Measurements from ENCODE around the gene TANC1. TPM values are rescaled to one million over a fixed set of nuclear protein-coding genes. Genes with fewer than 3 reads are reported as not detected.
A peak's percentile ranks its signal among the peaks of the same experiment; 100 is the strongest.

The TANC1 gene
- total and polyA plus RNA-seq, 5 experiments from 2014 or later: 0.05 to 0.17 (median 0.09) TPM; not detected in 1

- DNase-seq (no peak), ATAC-seq (no peak)
- H3K4me1 Mint-ChIP-seq: peaks cover 1 to 28% (median 13%) of the 10 kb centered on the region in 4 donors
- POLR2A ChIA-PET: no interaction called here
- peaks cover 0 to 2% (median 0%) of the 10 kb centered on the region in 5 donors for H3K27me3 Mint-ChIP-seq
- H3K36me3 Mint-ChIP-seq: peaks cover 0 to 1% (median 0%) of the 10 kb centered on the region in 3 donors
- H3K9me3 Mint-ChIP-seq: peaks cover 0 to 4% (median 0%) of the 10 kb centered on the region in 9 donors
- H3K27ac Mint-ChIP-seq: peak overlapping the region in 1 of 10 donors; percentile 0
- no peak overlapping the region for H3K4me3 Mint-ChIP-seq
Observed at GRCh38 chr2:159163930-159164329, 195.5 kb downstream of the TANC1 start.

GRCh38 chr2:159164457-159164911 is 196.0 kb downstream of the TANC1 start:
- no peak overlapping the region for H3K4me3 Mint-ChIP-seq
- H3K9me3 Mint-ChIP-seq: peaks cover 0 to 4% (median 0%) of the 10 kb centered on the region in 9 donors
- H3K4me1 Mint-ChIP-seq: peaks cover 1 to 28% (median 13%) of the 10 kb centered on the region in 4 donors
- H3K27me3 Mint-ChIP-seq: peaks cover 0 to 2% (median 0%) of the 10 kb centered on the region in 5 donors
- no peak overlapping the region for H3K27ac Mint-ChIP-seq
- no peak for ATAC-seq
- peaks cover 0 to 1% (median 0%) of the 10 kb centered on the region in 3 donors for H3K36me3 Mint-ChIP-seq
- POLR2A ChIA-PET: no interaction called here
- no peak for DNase-seq

- POLR2A ChIA-PET: no interaction called here
- H3K36me3 Mint-ChIP-seq: peaks cover 0 to 1% (median 0%) of the 10 kb centered on the region in 3 donors
Observed at GRCh38 chr2:159165048-159165447, 196.6 kb downstream of the TANC1 start.

GRCh38 chr2:159168707-159169106 is 200.3 kb downstream of the TANC1 start:
- Mint-ChIP-seq H3K27ac (no peak overlapping the region), H3K9me3 (peaks cover 0 to 4% (median 0%) of the 10 kb centered on the region in 9 donors), H3K27me3 (no peaks in the 10 kb centered on the region), H3K4me1 (peaks cover 0 to 14% (median 0%) of the 10 kb centered on the region in 4 donors), H3K36me3 (peaks cover 0 to 1% (median 0%) of the 10 kb centered on the region in 3 donors), H3K4me3 (no peak overlapping the region)
- ATAC-seq (no peak), DNase-seq (no peak)
- POLR2A ChIA-PET: interaction anchor here (0.7 kb wide), 1 partner anchor 10 kb away, joined by 7 read pairs; no protein-coding TSS in a partner anchor

More at GRCh38 chr2:159165048-159165447, 196.6 kb downstream of the TANC1 start:
- no peak overlapping the region for H3K27ac Mint-ChIP-seq
- peaks cover 0 to 2% (median 0%) of the 10 kb centered on the region in 5 donors for H3K27me3 Mint-ChIP-seq
- H3K4me1 Mint-ChIP-seq: peaks cover 1 to 28% (median 13%) of the 10 kb centered on the region in 4 donors
- ATAC-seq: no peak
- peaks cover 0 to 4% (median 0%) of the 10 kb centered on the region in 9 donors for H3K9me3 Mint-ChIP-seq
- DNase-seq: no peak
- no peak overlapping the region for H3K4me3 Mint-ChIP-seq

- Mint-ChIP-seq H3K4me3 (no peak overlapping the region), H3K27me3 (no peaks in the 10 kb centered on the region), H3K36me3 (peaks cover 0 to 1% (median 0%) of the 10 kb centered on the region in 3 donors), H3K9me3 (peaks cover 0 to 4% (median 0%) of the 10 kb centered on the region in 9 donors), H3K27ac (no peak overlapping the region), H3K4me1 (peaks cover 0 to 10% (median 0%) of the 10 kb centered on the region in 4 donors)
- ATAC-seq: no peak
- no peak for DNase-seq
- POLR2A ChIA-PET: no interaction called here
Observed at GRCh38 chr2:159169187-159169586, 200.7 kb downstream of the TANC1 start.

- no peaks in the 10 kb centered on the region for H3K9me3 Mint-ChIP-seq
- no peaks in the 10 kb centered on the region for H3K4me1 Mint-ChIP-seq
- DNase-seq (no peak), ATAC-seq (no peak)
- H3K4me3 Mint-ChIP-seq: no peak overlapping the region
- H3K27me3 Mint-ChIP-seq: no peaks in the 10 kb centered on the region
- no peaks in the 10 kb centered on the region for H3K36me3 Mint-ChIP-seq
- POLR2A ChIA-PET: no interaction called here
- H3K27ac Mint-ChIP-seq: peak overlapping the region in 1 of 10 donors; percentile 28
Observed at GRCh38 chr2:159172403-159172802, 204.0 kb downstream of the TANC1 start.

GRCh38 chr2:159174759-159175158 is 206.3 kb downstream of the TANC1 start:
- Mint-ChIP-seq H3K27me3 (no peaks in the 10 kb centered on the region), H3K36me3 (no peaks in the 10 kb centered on the region), H3K4me1 (peaks cover 0 to 10% (median 6%) of the 10 kb centered on the region in 4 donors), H3K27ac (peak overlapping the region in 1 of 10 donors; percentile 27), H3K4me3 (no peak overlapping the region), H3K9me3 (no peaks in the 10 kb centered on the region)
- ATAC-seq (no peak), DNase-seq (no peak)
- POLR2A ChIA-PET: no interaction called here

GRCh38 chr2:159175182-159175581 is 206.7 kb downstream of the TANC1 start:
- no peak overlapping the region for H3K27ac Mint-ChIP-seq
- no peaks in the 10 kb centered on the region for H3K9me3 Mint-ChIP-seq
- DNase-seq: no peak
- no peaks in the 10 kb centered on the region for H3K36me3 Mint-ChIP-seq
- POLR2A ChIA-PET: no interaction called here
- no peaks in the 10 kb centered on the region for H3K27me3 Mint-ChIP-seq
- no peak overlapping the region for H3K4me3 Mint-ChIP-seq
- no peak for ATAC-seq
- peaks cover 0 to 10% (median 6%) of the 10 kb centered on the region in 4 donors for H3K4me1 Mint-ChIP-seq

GRCh38 chr2:159175927-159176326 is 207.5 kb downstream of the TANC1 start:
- Mint-ChIP-seq H3K36me3 (no peaks in the 10 kb centered on the region), H3K4me1 (peaks cover 0 to 10% (median 6%) of the 10 kb centered on the region in 4 donors), H3K9me3 (no peaks in the 10 kb centered on the region), H3K4me3 (no peak overlapping the region), H3K27ac (no peak overlapping the region), H3K27me3 (no peaks in the 10 kb centered on the region)
- DNase-seq: no peak
- POLR2A ChIA-PET: no interaction called here
- ATAC-seq: no peak

- peaks cover 0 to 10% (median 6%) of the 10 kb centered on the region in 4 donors for H3K4me1 Mint-ChIP-seq
- POLR2A ChIA-PET: no interaction called here
- DNase-seq (no peak), ATAC-seq (no peak)
- no peaks in the 10 kb centered on the region for H3K27me3 Mint-ChIP-seq
- H3K4me3 Mint-ChIP-seq: no peak overlapping the region
- H3K27ac Mint-ChIP-seq: no peak overlapping the region
- no peaks in the 10 kb centered on the region for H3K36me3 Mint-ChIP-seq
- H3K9me3 Mint-ChIP-seq: no peaks in the 10 kb centered on the region
Observed at GRCh38 chr2:159176555-159176954, 208.1 kb downstream of the TANC1 start.

- no peak for ATAC-seq
- no peak overlapping the region for H3K4me3 Mint-ChIP-seq
- POLR2A ChIA-PET: no interaction called here
- no peaks in the 10 kb centered on the region for H3K36me3 Mint-ChIP-seq
- no peaks in the 10 kb centered on the region for H3K27me3 Mint-ChIP-seq
- H3K4me1 Mint-ChIP-seq: peaks cover 0 to 10% (median 6%) of the 10 kb centered on the region in 4 donors
- H3K27ac Mint-ChIP-seq: no peak overlapping the region
- H3K9me3 Mint-ChIP-seq: no peaks in the 10 kb centered on the region
- DNase-seq: no peak
Observed at GRCh38 chr2:159177357-159177756, 208.9 kb downstream of the TANC1 start.

GRCh38 chr2:159177957-159178356 is 209.5 kb downstream of the TANC1 start:
- ATAC-seq: peak; percentile 30 to 74
- POLR2A ChIA-PET: interaction anchor here (0.6 kb wide), 1 partner anchor 10 kb away, joined by 7 read pairs; no protein-coding TSS in a partner anchor
- peak in 3 of 10 donors; percentile 6 to 27 (median 15) for DNase-seq
- no peak overlapping the region for H3K4me3 Mint-ChIP-seq
- H3K27me3 Mint-ChIP-seq: no peaks in the 10 kb centered on the region
- H3K36me3 Mint-ChIP-seq: no peaks in the 10 kb centered on the region
- H3K9me3 Mint-ChIP-seq: no peaks in the 10 kb centered on the region
- peak overlapping the region in 2 of 10 donors; percentile 9 to 39 for H3K27ac Mint-ChIP-seq
- H3K4me1 Mint-ChIP-seq: peaks cover 0 to 11% (median 6%) of the 10 kb centered on the region in 4 donors

GRCh38 chr2:159179096-159179495 is 210.7 kb downstream of the TANC1 start:
- H3K4me1 Mint-ChIP-seq: peaks cover 0 to 16% (median 6%) of the 10 kb centered on the region in 4 donors
- POLR2A ChIA-PET: no interaction called here
- H3K27me3 Mint-ChIP-seq: no peaks in the 10 kb centered on the region
- H3K4me3 Mint-ChIP-seq: no peak overlapping the region
- DNase-seq: no peak
- H3K27ac Mint-ChIP-seq: peak overlapping the region in 2 of 10 donors; percentile 63 to 79
- no peaks in the 10 kb centered on the region for H3K9me3 Mint-ChIP-seq
- ATAC-seq: no peak
- no peaks in the 10 kb centered on the region for H3K36me3 Mint-ChIP-seq

- Mint-ChIP-seq H3K9me3 (no peaks in the 10 kb centered on the region), H3K4me3 (no peak overlapping the region), H3K27me3 (no peaks in the 10 kb centered on the region), H3K36me3 (no peaks in the 10 kb centered on the region), H3K27ac (no peak overlapping the region), H3K4me1 (peaks cover 0 to 16% (median 6%) of the 10 kb centered on the region in 4 donors)
- POLR2A ChIA-PET: no interaction called here
- ATAC-seq (no peak), DNase-seq (no peak)
Observed at GRCh38 chr2:159179696-159180095, 211.3 kb downstream of the TANC1 start.
